GM12875 (cell line): Measurements from ENCODE around the gene RIC3.

Source experiments
- H3K4me3 ChIP-seq: one replicate; pipeline ENCODE4 v1.5.1; 2011; ENCODE audit warnings: low read depth, low read length, control low read depth
- CTCF ChIP-seq: IDR thresholded peaks from 2 replicates; pipeline ENCODE4 v1.5.1; 2011; ENCODE audit warnings: low read depth, mild to moderate bottlenecking, control low read depth, inconsistent platforms, low read length, moderate library complexity, borderline replicate concordance; ENCODE audit not compliant: insufficient read depth

Gene RIC3

GRCh38 chr11:8126649-8127289 is 42.1 kb downstream of the RIC3 start:
- TF ChIP-seq CTCF = no peak
- H3K4me3 ChIP-seq = no peak overlapping the region

GRCh38 chr11:8122173-8122764 is 46.6 kb downstream of the RIC3 start:
- no peak for TF ChIP-seq CTCF
- no peak overlapping the region for H3K4me3 ChIP-seq

GRCh38 chr11:8111636-8112035 is 57.2 kb downstream of the RIC3 start:
- TF ChIP-seq CTCF = no peak
- H3K4me3 ChIP-seq = no peak overlapping the region

- TF ChIP-seq CTCF = no peak
- H3K4me3 ChIP-seq = no peak overlapping the region
Observed at GRCh38 chr11:8110396-8110795, 58.4 kb downstream of the RIC3 start.

GRCh38 chr11:8109675-8110074 is 59.1 kb downstream of the RIC3 start:
- H3K4me3 ChIP-seq = no peak overlapping the region
- no peak for TF ChIP-seq CTCF

GRCh38 chr11:8108421-8108820 is 60.4 kb downstream of the RIC3 start:
- H3K4me3 ChIP-seq = no peak overlapping the region
- no peak for TF ChIP-seq CTCF

- no peak overlapping the region for H3K4me3 ChIP-seq
- no peak for TF ChIP-seq CTCF
Observed at GRCh38 chr11:8107642-8108041, 61.2 kb downstream of the RIC3 start.
